Fibroblast of skin of right biceps (primary cell): ENCODE measurements around the gene ZBED2.
"Not testable (repeated sequence)": the region's sequence is repeated elsewhere in the genome, so short reads cannot be mapped to it uniquely, and the experiment has no call there.

Source experiments
- DNase-seq: peaks from one replicate; pipeline ENCODE4 v3.0.0-alpha.2; 2013

Gene ZBED2

GRCh38 chr3:111570404-111571030, 24.6 kb downstream of the ZBED2 start:
- DNase-seq = no peak

GRCh38 chr3:111568911-111569310, 26.2 kb downstream of the ZBED2 start:
- DNase-seq = no peak

GRCh38 chr3:111568355-111568754, 26.8 kb downstream of the ZBED2 start:
- DNase-seq = no peak

GRCh38 chr3:111566844-111567243, 28.3 kb downstream of the ZBED2 start:
- no peak for DNase-seq

- not testable (repeated sequence) for DNase-seq
These were observed 33.2 kb downstream of the ZBED2 start for GRCh38 chr3:111561902-111562301.

GRCh38 chr3:111548756-111549155, 46.4 kb downstream of the ZBED2 start:
- no peak for DNase-seq

- no peak for DNase-seq
These were observed 47.1 kb downstream of the ZBED2 start for GRCh38 chr3:111548092-111548491.

GRCh38 chr3:111547631-111548030, 47.5 kb downstream of the ZBED2 start:
- no peak for DNase-seq

GRCh38 chr3:111545349-111545748, 49.8 kb downstream of the ZBED2 start:
- DNase-seq = no peak
